Type B pancreatic cell (in vitro differentiated cells): ENCODE data around the gene ARSG. TPM values are rescaled to one million over a fixed set of nuclear protein-coding genes. Genes with fewer than 3 reads are reported as not detected.

Experiments used
- DNase-seq: peaks from one replicate; pipeline ENCODE4 v3.0.0; 2021; ENCODE audit warnings: mixed read lengths; ENCODE audit not compliant: unreplicated experiment; ENCODE audit errors: extremely low spot score
- H3K27ac Mint-ChIP-seq: 2 replicates; pipeline ENCODE4 v1.8.0; 2021; ENCODE audit warnings: mild to moderate bottlenecking, mixed read lengths
- H3K27me3 Mint-ChIP-seq: 2 replicates; pipeline ENCODE4 v1.8.0; 2021; ENCODE audit warnings: mixed read lengths
- H3K36me3 Mint-ChIP-seq: 2 replicates; pipeline ENCODE4 v1.8.0; 2021; ENCODE audit warnings: mixed read lengths
- H3K4me1 Mint-ChIP-seq: one replicate; pipeline ENCODE4 v1.8.0; 2021; ENCODE audit warnings: mixed read lengths; ENCODE audit not compliant: unreplicated experiment
- H3K4me3 Mint-ChIP-seq: 2 replicates; pipeline ENCODE4 v1.8.0; 2021; ENCODE audit warnings: mild to moderate bottlenecking, mixed read lengths
- H3K9me3 Mint-ChIP-seq: 2 replicates; pipeline ENCODE4 v1.8.0; 2021; ENCODE audit warnings: mixed read lengths
- CTCF ChIP-seq: fragments of 200-600 bp; sonication (generic); conservative IDR thresholded peaks from 2 replicates; pipeline ENCODE4 v1.5.0; 2021; ENCODE audit warnings: antibody characterized with exemption, mild to moderate bottlenecking
- total RNA-seq: library from RNA; stranded (reverse); gene quantifications from 2 replicates; pipeline ENCODE4 v1.2.1, GENCODE V29; 2021; ENCODE audit warnings: low replicate concordance

The ARSG gene
- total RNA-seq, 1 donor from 2014 or later, result 4.1 TPM

GRCh38 chr17:68383120-68383442 is 91.8 kb downstream of the ARSG start:
- Mint-ChIP-seq H3K9me3 (no peaks in the 10 kb centered on the region), H3K27ac (no peak overlapping the region), H3K36me3 (no peaks in the 10 kb centered on the region), H3K4me3 (no peak overlapping the region), H3K4me1 (peaks cover 37% of the 10 kb centered on the region), H3K27me3 (no peaks in the 10 kb centered on the region)
- TF ChIP-seq CTCF, result no peak
- no peak for DNase-seq

GRCh38 chr17:68383443-68384321 is 92.4 kb downstream of the ARSG start:
- H3K9me3 Mint-ChIP-seq, result no peaks in the 10 kb centered on the region
- peaks cover 31% of the 10 kb centered on the region for H3K4me1 Mint-ChIP-seq
- H3K27me3 Mint-ChIP-seq, result no peaks in the 10 kb centered on the region
- no peak overlapping the region for H3K27ac Mint-ChIP-seq
- H3K36me3 Mint-ChIP-seq, result no peaks in the 10 kb centered on the region
- no peak for DNase-seq
- TF ChIP-seq CTCF, result no peak
- no peak overlapping the region for H3K4me3 Mint-ChIP-seq

DNA sequence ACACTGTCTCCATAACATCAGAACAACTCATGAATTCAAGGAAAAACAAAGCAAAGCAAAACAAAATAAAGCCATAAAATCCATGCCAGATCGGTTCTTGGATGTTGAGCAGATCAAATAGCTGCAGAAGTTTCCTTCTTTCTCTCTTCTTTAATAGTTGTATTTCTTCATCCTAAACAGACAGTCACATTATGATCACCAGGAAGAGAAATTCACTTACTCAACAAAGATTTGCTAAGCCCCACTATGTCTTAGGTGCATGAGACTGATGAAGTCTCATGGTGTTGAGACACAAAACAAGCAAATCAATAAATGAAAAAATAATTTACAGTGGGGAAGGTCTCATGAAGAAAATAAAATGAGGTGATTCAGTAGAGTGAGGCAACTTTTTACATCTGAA is 93.2 kb downstream of the ARSG start:
- no peak for DNase-seq
- no peak overlapping the region for H3K27ac Mint-ChIP-seq
- H3K27me3 Mint-ChIP-seq, result no peaks in the 10 kb centered on the region
- peaks cover 28% of the 10 kb centered on the region for H3K4me1 Mint-ChIP-seq
- H3K9me3 Mint-ChIP-seq, result no peaks in the 10 kb centered on the region
- no peak overlapping the region for H3K4me3 Mint-ChIP-seq
- TF ChIP-seq CTCF, result no peak
- no peaks in the 10 kb centered on the region for H3K36me3 Mint-ChIP-seq

DNA sequence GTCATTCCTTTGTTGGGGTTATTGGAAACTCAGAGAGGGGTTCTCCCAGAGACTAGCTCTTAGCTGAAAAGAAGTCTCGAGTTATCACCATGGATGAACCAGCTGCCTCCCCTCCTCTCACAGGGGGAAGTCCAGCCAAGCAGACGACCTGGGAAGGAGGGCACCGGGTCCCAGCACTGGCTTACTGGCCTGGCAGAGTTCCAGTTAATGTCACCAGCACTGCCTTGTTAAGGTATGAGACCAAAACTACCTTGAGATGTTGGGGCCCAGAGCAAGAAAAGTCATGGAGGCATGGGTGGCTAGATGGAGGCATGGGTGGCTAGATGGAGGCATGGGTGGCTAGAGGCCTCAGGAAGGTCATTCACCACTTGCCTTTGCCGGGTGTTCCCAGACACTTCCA is 93.6 kb downstream of the ARSG start:
- no peaks in the 10 kb centered on the region for H3K36me3 Mint-ChIP-seq
- H3K4me3 Mint-ChIP-seq, result no peak overlapping the region
- no peak for DNase-seq
- H3K27me3 Mint-ChIP-seq, result no peaks in the 10 kb centered on the region
- no peaks in the 10 kb centered on the region for H3K9me3 Mint-ChIP-seq
- no peak for TF ChIP-seq CTCF
- peaks cover 24% of the 10 kb centered on the region for H3K4me1 Mint-ChIP-seq
- no peak overlapping the region for H3K27ac Mint-ChIP-seq

- TF ChIP-seq CTCF, result no peak
- DNase-seq, result no peak
- Mint-ChIP-seq H3K4me1 (peaks cover 24% of the 10 kb centered on the region), H3K4me3 (no peak overlapping the region), H3K27ac (no peak overlapping the region), H3K36me3 (no peaks in the 10 kb centered on the region), H3K9me3 (no peaks in the 10 kb centered on the region), H3K27me3 (no peaks in the 10 kb centered on the region)
Measured at GRCh38 chr17:68385490-68386215, 94.4 kb downstream of the ARSG start.
